Progenitor cell of endocrine pancreas (in vitro differentiated cells): ENCODE data around the gene SVEP1. TPM values are rescaled to one million over a fixed set of nuclear protein-coding genes. Genes with fewer than 3 reads are reported as not detected.
A peak's percentile ranks its signal among the peaks of the same experiment; 100 is the strongest.

Experiments used
- DNase-seq: peaks from one replicate; pipeline ENCODE4 v3.0.0; 2021; ENCODE audit warnings: low spot score; ENCODE audit not compliant: unreplicated experiment
- H3K27ac Mint-ChIP-seq: 2 replicates; pipeline ENCODE4 v1.8.0; 2021; ENCODE audit warnings: mild to moderate bottlenecking, moderate library complexity, mixed read lengths
- H3K27me3 Mint-ChIP-seq: 2 replicates; pipeline ENCODE4 v1.8.0; 2021; ENCODE audit warnings: mixed read lengths
- H3K36me3 Mint-ChIP-seq: 2 replicates; pipeline ENCODE4 v1.8.0; 2022; ENCODE audit warnings: mixed read lengths; ENCODE audit not compliant: insufficient read depth
- H3K4me1 Mint-ChIP-seq: 2 replicates; pipeline ENCODE4 v1.8.0; 2021; ENCODE audit warnings: low read depth, mixed read lengths
- H3K4me3 Mint-ChIP-seq: 2 replicates; pipeline ENCODE4 v1.8.0; 2021; ENCODE audit warnings: low read depth, mild to moderate bottlenecking, moderate library complexity, mixed read lengths
- H3K9me3 Mint-ChIP-seq: 2 replicates; pipeline ENCODE4 v1.8.0; 2021; ENCODE audit warnings: low read depth, mixed read lengths
- long read RNA-seq: library from polyadenylated mRNA; unstranded; transcript quantifications from one replicate; pipeline ENCODE4 v2.0.0, GENCODE V29; 2020
- total RNA-seq: library from RNA; stranded (reverse); gene quantifications from 2 replicates; pipeline ENCODE4 v1.2.1, GENCODE V29; 2021
- TF ChIP-seq, protein P1 (sequence below): fragments of 200-600 bp; sonication (generic); IDR thresholded peaks from one replicate; pipeline ENCODE4 v1.5.0; 2021; ENCODE audit warnings: antibody characterized with exemption, mild to moderate bottlenecking; ENCODE audit not compliant: unreplicated experiment

Gene SVEP1
- 0.26 and 0.42 TPM in 2 replicates for total RNA-seq
- long read RNA-seq, partial matches to known transcripts = 1 of 1 reads
- long read RNA-seq, other reads (novel, unspliced or antisense) = 0 of 1 reads

DNA sequence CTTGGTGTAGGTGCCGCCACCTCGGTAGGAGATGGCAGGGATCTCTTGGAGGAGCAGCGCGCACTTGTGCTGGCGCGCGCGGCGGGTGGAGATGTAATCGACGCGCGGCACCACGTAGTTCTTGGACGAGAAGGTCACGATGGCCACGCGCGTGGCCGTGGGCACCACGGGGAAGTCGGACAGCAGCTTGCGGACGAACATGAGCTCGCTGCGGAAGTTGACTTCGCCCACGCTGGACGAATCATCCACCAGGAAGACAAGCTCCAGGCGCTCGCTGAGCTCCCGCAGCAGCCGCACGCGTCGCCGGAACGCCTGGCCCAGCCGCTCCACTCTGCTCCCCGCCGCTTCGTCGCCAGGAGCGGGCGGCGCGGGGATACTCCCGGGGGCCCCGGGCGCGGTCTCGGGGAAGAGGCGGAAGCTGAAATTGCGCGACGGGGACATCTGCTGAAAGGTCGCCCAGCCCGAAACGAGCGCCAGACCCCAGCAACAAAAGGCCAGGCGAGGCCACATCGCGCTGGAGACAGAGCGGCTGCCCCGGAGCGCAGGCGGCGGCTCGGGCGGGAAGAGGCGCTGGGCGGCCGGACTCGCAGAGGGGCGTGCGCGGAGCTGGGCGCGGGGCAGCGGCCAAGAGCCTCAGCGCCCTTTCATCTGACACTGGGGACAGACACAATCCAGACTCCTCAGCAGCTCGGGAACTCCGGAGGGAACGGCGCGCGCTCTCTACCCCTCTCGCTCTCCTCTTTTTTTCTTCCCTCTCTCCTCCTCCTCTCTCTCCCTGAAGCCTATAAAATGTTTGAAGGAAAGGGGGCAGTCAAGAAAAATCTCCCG, at the start of gene SVEP1:
Gene SVEP1, minus strand, starts transcription at position 708 of the 828 bp plus-strand sequence. Its CDS starts 198 bp downstream, at position 510.
- Mint-ChIP-seq H3K4me1 (peaks cover 8% of the 10 kb centered on the region), H3K36me3 (no peaks in the 10 kb centered on the region), H3K27ac (peak within 1 kb of the TSS; percentile 74), H3K4me3 (peak within 1 kb of the TSS; percentile 82), H3K9me3 (no peaks in the 10 kb centered on the region), H3K27me3 (peaks cover 78% of the 10 kb centered on the region)
- TF ChIP-seq, protein P1, sequence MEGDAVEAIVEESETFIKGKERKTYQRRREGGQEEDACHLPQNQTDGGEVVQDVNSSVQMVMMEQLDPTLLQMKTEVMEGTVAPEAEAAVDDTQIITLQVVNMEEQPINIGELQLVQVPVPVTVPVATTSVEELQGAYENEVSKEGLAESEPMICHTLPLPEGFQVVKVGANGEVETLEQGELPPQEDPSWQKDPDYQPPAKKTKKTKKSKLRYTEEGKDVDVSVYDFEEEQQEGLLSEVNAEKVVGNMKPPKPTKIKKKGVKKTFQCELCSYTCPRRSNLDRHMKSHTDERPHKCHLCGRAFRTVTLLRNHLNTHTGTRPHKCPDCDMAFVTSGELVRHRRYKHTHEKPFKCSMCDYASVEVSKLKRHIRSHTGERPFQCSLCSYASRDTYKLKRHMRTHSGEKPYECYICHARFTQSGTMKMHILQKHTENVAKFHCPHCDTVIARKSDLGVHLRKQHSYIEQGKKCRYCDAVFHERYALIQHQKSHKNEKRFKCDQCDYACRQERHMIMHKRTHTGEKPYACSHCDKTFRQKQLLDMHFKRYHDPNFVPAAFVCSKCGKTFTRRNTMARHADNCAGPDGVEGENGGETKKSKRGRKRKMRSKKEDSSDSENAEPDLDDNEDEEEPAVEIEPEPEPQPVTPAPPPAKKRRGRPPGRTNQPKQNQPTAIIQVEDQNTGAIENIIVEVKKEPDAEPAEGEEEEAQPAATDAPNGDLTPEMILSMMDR = no peak
- peak; percentile 19 for DNase-seq

DNA sequence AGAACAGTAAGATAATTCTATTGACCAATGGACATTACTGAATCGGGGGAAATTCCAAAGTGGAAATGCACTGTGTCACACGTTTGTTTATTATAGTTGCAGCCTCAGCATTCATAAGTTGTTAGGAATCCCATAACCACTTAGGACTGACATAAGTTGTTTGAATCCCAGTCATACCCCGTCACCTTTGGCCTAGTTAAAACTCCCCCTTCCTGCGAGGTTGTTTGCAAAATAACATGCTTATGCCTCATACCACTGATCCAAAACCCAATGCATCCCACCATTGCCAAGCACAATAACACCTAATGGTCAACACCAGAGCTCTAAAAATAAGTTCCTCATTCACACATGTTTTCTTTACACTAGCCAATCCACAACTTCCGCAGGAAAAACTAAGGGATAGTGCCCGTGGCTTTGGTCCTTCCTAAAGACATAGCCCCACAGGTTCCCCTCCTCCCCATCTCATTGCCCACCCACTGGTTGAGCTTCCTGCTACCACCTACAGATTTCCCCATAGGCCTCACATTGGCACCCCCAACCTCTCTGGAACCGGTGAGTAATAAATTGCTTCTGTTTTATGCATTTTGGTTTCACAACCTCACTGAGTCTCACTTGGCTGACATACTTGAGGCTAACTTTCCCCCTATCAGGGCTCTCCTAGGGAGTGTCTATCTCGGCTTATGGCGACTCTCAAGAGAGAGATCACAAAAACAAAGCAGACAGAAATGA, 46.7 kb upstream of the SVEP1 start:
- H3K27ac Mint-ChIP-seq = no peak overlapping the region
- no peak for DNase-seq
- H3K36me3 Mint-ChIP-seq = no peaks in the 10 kb centered on the region
- peaks cover 13% of the 10 kb centered on the region for H3K4me1 Mint-ChIP-seq
- peaks cover 10% of the 10 kb centered on the region for H3K9me3 Mint-ChIP-seq
- TF ChIP-seq, protein P1 = no peak
- no peak overlapping the region for H3K4me3 Mint-ChIP-seq
- H3K27me3 Mint-ChIP-seq = peaks cover 6% of the 10 kb centered on the region

GRCh38 chr9:110623462-110624025, 44.0 kb upstream of the SVEP1 start:
- no peak overlapping the region for H3K4me3 Mint-ChIP-seq
- peaks cover 9% of the 10 kb centered on the region for H3K27me3 Mint-ChIP-seq
- TF ChIP-seq, protein P1 = peak; percentile 79
- H3K4me1 Mint-ChIP-seq = peaks cover 13% of the 10 kb centered on the region
- no peak overlapping the region for H3K27ac Mint-ChIP-seq
- no peaks in the 10 kb centered on the region for H3K9me3 Mint-ChIP-seq
- no peaks in the 10 kb centered on the region for H3K36me3 Mint-ChIP-seq
- peak; percentile 33 for DNase-seq

GRCh38 chr9:110622368-110622767, 42.8 kb upstream of the SVEP1 start:
- H3K27ac Mint-ChIP-seq = no peak overlapping the region
- TF ChIP-seq, protein P1 = no peak
- H3K4me3 Mint-ChIP-seq = no peak overlapping the region
- no peak for DNase-seq
- H3K9me3 Mint-ChIP-seq = no peaks in the 10 kb centered on the region
- H3K36me3 Mint-ChIP-seq = no peaks in the 10 kb centered on the region
- peaks cover 9% of the 10 kb centered on the region for H3K27me3 Mint-ChIP-seq
- H3K4me1 Mint-ChIP-seq = peaks cover 8% of the 10 kb centered on the region

GRCh38 chr9:110620726-110621125, 41.2 kb upstream of the SVEP1 start:
- DNase-seq = no peak
- H3K9me3 Mint-ChIP-seq = no peaks in the 10 kb centered on the region
- no peak overlapping the region for H3K4me3 Mint-ChIP-seq
- TF ChIP-seq, protein P1 = no peak
- no peaks in the 10 kb centered on the region for H3K4me1 Mint-ChIP-seq
- no peak overlapping the region for H3K27ac Mint-ChIP-seq
- H3K27me3 Mint-ChIP-seq = peaks cover 9% of the 10 kb centered on the region
- H3K36me3 Mint-ChIP-seq = no peaks in the 10 kb centered on the region
